M059J (cell line): ENCODE data around the gene MTG1. TPM values are rescaled to one million over a fixed set of nuclear protein-coding genes. Genes with fewer than 3 reads are reported as not detected.
"Not testable (repeated sequence)": the region's sequence is repeated elsewhere in the genome, so short reads cannot be mapped to it uniquely, and the experiment has no call there.

Experiments used
- DNase-seq: peaks from one replicate; pipeline ENCODE4 v3.0.0-alpha.2; 2012; ENCODE audit warnings: low read depth
- total RNA-seq: library from RNA; depleted of rRNA; stranded (reverse); fragments of >200 nt; shearing (Covaris generic); gene quantifications from 2 replicates; pipeline ENCODE4 v1.2.3, GENCODE V29; 2014

Gene MTG1
- total RNA-seq, 1 experiment from 2014 or later, result 22.4 TPM

GRCh38 chr10:133400624-133401424, 6.9 kb downstream of the MTG1 start:
- DNase-seq, result no peak

- DNase-seq, result no peak
These were observed 7.5 kb downstream of the MTG1 start for GRCh38 chr10:133401500-133401899.

GRCh38 chr10:133401981-133402725, 8.2 kb downstream of the MTG1 start:
- DNase-seq, result no peak

GRCh38 chr10:133403359-133403758, 9.4 kb downstream of the MTG1 start:
- no peak for DNase-seq

GRCh38 chr10:133403784-133404183, 9.8 kb downstream of the MTG1 start:
- DNase-seq, result no peak

- no peak for DNase-seq
These were observed 11.3 kb downstream of the MTG1 start for GRCh38 chr10:133405272-133405671.

GRCh38 chr10:133405844-133406527, 12.0 kb downstream of the MTG1 start:
- DNase-seq, result peak; percentile 61

GRCh38 chr10:133411523-133412380, 17.8 kb downstream of the MTG1 start:
- no peak for DNase-seq

- no peak for DNase-seq
These were observed 18.4 kb downstream of the MTG1 start for GRCh38 chr10:133412381-133412711.

GRCh38 chr10:133414401-133414800, 20.4 kb downstream of the MTG1 start:
- DNase-seq, result not testable (repeated sequence)

GRCh38 chr10:133415752-133416151, 21.8 kb downstream of the MTG1 start:
- no peak for DNase-seq

- no peak for DNase-seq
These were observed 24.5 kb downstream of the MTG1 start for GRCh38 chr10:133418289-133418993.

- DNase-seq, result no peak
These were observed 25.4 kb downstream of the MTG1 start for GRCh38 chr10:133419211-133419950.

GRCh38 chr10:133420028-133420427, 26.1 kb downstream of the MTG1 start:
- no peak for DNase-seq

- no peak for DNase-seq
These were observed 26.6 kb downstream of the MTG1 start for GRCh38 chr10:133420579-133420978.

GRCh38 chr10:133421336-133422222, 27.6 kb downstream of the MTG1 start:
- no peak for DNase-seq

- no peak for DNase-seq
These were observed 28.4 kb downstream of the MTG1 start for GRCh38 chr10:133422223-133422806.

GRCh38 chr10:133422807-133423771, 29.1 kb downstream of the MTG1 start:
- DNase-seq, result no peak
